T-helper 9 cell (primary cell): ENCODE results near the gene CRYAB.
"Not testable (repeated sequence)": the region's sequence is repeated elsewhere in the genome, so short reads cannot be mapped to it uniquely, and the experiment has no call there.

ENCODE experiments used
- DNase-seq: peaks from one replicate; pipeline ENCODE4 v3.0.0-alpha.2; 2020

The CRYAB gene

DNA sequence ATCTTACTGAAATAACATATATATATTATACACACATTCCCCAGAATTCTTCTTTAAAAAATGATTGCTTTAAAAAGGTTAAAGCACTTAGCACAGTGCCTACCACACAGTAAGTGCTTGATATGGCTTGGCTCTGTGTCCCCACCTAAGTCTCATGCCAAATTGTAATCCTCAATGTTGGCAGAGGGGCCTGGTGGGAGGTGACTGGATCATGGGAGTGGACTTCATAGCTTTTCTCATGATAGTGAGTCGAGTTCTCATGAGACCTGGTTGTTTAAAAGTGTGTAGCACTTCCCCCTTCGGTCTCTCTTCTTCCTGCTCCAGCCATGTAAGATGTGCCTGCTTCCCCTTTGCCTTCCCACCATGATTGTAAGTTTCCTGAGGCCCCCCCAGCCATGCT lies 6.2 kb downstream of the CRYAB start:
- no peak for DNase-seq

DNA sequence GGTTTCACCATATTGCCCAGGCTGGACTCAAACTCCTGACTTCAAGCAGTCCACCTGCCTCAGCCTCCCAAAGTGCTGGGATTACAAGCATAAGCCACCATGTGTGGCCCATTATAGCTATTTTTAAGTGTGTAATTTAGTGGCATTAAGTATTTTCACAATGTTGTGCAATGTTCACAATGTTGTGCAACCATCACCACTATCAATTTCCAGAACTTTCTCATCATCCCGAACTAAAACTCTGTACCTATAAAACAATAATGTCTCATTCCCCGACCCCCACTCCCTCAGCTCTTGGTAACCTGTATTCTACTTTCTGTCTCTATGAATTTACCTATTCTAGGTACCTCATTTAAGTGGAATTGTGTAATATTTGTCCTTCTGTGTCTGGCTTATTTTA lies 24.7 kb downstream of the CRYAB start:
- no peak for DNase-seq

DNA sequence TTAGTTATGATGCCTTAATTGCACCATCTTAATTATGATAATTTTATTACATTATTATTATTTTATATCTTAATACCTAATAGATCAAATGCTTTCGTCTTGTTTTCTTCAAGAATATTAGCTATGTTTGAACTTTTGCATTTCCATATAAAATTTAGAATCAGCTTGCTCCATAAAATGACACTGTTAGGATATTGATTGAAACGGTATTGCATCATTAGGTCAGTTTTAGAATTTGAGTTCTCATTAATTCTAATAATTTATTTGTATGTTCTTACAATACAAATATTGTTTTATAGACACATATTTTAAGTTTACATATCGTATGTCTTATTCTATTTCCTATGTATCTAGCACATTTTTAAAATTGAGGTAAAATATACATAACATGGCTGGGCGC lies 25.5 kb downstream of the CRYAB start:
- DNase-seq, result no peak

DNA sequence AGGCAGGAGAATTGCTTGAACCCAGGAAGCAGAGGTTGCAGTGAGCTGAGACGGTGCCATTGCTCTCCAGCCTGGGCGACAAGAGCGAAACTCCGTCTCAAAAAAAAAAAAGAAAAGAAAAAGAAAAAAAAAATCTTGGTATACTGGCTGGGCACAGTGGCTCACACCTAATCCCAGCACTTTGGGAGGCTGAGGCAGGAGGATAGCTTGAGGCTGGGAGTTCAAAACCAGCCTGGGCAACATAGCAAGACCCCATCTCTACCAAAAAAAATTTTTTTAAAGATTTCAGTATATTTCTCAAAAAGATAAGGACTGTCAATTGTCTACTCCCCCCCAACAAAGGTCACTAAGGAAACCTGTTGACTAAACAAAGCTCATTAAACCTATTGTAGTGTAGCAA lies 26.5 kb downstream of the CRYAB start:
- not testable (repeated sequence) for DNase-seq

DNA sequence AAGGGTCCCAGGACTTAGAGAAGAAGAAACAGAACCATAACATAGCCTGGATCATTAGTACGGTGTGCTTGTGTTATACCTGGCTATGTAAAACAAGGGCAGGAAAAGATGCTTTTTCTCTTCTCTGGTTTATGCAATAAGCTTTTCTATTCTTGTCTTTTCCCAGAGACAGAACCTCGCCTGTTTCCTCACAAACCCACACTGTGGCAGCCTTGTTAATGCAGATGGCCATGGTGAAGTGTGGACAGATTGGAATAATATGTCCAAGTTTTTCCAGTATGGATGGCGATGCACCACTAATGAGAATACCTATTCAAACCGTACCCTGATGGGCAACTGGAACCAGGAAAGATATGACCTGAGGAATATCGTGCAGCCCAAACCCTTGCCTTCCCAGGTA lies 29.4 kb downstream of the CRYAB start:
- DNase-seq, result no peak

DNA sequence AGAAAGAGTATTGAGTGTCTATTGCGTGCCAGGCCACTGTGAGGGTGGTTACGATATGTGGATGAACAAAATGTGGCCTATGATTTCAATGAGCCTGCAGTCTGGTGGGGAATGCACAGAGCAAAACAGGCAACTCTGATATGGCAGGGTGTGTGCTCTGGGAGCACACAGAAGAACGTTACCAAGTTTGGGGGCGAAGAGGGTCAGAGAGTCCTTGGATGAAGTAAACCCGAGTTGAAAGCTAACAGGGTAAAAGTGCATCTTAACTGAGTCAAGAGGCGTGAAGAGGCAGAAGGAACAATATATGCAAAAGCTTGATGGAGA lies 32.0 kb downstream of the CRYAB start:
- DNase-seq, result no peak

DNA sequence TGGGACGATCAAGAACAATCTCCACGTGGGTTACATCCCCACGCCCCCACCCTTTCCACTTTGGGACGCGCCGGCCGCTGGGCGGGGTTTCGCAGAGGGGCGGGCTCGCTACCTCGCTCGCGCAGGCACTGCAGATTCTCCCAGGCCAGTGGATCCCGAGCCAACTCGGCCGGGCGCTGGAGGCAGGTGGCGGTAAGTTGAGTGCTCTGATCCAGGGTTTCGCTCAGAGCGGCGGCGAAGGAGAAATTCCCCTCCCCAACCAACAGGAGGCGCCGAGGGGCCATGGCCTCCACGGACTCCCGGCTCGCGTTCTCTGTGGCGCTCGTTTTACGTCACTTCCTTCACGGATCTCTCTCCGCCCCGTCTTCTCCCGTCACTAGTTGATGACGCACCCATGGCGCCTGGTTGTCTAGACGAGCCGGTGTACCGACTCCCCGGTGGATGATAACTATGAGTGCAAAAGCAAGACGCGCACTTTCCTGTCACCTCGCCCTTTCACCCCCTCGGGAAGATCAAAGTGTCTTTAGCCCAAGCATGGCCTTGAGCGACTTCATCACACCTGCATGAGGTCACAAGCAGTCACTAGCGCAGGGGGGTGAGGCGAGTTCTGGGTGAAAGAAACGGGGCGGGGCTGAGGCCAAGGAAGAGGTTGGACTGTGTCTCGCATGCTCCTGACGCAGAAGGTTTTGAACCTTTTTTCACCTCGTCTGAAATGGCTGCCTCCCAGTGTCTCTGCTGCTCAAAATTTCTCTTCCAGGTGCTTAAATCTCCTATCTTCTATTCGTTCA lies 32.5 kb downstream of the CRYAB start, which contains the start of the genes CFAP68 and FDXACB1:
Gene CFAP68, plus strand, starts transcription at position 693 of the 788 bp plus-strand sequence. Its CDS starts 20 bp downstream, at position 713.
Gene FDXACB1, minus strand, starts transcription at position 317 of the 788 bp plus-strand sequence. Its CDS starts 33 bp downstream, at position 284.
- DNase-seq, result peak; percentile 93

DNA sequence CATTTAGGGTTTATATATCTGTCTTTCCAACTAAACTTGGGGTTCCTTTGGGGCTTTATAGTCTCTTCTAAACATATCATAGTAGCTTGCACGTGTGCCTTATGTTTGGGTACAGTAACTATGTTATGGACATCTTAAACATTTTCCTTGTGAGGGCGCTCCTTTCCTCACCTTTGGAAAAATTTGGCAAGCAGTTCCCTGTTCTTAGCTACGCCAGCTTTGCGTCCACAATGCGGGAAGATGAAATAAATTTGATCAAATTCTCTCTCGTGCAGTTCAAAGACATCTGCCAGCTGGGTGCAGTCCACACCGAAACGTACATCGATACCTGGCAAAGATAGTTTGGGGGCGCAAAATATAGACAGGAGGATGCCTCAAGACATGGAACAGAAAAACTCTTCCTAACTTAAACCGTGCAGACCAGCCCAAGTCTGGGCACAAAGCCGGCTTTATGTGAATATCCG lies 33.2 kb downstream of the CRYAB start:
- no peak for DNase-seq

DNA sequence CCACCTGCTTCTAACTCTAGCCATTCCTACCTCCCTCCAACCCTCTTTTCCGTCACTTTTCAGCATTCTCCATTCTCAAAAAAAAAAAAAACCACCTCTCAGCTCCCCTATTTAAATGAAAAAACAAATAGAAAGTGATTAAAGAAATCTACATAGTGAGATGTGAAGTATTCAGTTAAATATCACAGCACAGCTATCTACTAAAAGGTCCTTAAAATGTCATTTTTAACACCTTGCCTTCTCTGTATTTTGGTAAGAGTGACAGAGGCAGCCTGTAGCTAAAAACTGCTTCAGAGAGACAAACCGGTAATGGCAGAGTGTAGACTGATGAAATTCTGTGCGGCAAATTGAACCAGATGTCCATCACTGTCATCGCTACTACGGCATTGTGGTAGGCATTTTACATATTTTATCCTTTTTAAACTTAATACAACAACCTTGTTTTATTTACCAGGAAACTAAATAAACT lies 39.8 kb downstream of the CRYAB start:
- DNase-seq, result no peak

DNA sequence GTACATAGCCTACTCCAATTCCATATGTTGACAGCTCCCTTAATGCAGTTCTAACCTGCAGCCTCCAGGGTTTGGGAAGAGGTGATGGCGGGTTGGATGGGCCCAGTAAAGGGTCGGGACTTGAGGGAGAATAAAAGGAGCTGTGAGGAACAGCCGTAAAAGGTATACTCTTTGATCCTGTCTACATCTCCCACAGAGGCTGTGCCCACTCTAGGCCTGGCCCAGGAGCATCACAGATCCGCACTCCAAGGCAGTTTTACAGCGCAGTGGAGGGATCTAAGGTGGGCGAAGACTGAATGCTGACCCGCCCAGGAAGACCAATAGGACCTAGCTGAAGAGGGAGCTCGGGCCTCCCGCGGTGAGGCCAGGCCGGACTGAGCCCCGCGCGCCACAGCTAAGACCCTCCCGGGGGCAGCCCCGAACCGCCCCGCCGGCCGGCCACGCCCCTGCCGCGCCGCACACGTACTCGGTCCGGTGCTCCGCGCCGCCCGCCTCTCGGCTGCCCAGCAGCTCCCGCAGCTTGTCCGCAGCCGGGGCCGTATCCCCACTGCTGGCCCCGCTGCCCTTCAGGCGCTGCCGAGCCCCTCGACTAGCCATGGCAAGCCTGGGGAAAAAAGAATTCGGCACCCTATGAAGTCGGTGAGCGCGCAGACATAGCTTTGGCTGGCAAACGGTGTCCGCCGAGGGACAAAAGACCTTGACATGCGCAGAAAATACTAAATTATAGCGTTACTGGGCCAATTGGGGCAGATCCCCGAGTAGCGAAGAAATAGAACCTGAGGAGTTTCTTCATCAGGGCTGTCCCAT lies 40.5 kb downstream of the CRYAB start, which contains the start of gene ALG9:
Gene ALG9, minus strand, starts transcription at position 696 of the 807 bp plus-strand sequence. Its CDS starts 99 bp downstream, at position 597.
- peak; percentile 92 for DNase-seq

DNA sequence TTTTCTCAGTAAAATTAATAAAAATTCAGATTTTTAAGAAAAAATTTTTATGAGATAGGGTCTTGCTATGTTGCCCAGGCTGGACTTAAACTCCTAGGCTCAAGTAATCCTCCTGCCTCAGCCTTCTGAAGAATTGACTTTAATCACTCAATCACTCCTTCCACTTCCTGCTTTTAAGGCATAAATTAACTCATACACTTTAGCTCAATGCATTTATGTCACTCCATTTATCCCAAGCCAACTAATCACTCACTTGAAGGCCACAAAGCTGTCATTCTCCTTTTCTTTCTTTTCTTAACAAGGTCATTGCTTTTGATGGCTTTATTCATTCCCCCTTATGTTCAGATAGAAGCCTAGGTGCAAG lies 41.1 kb downstream of the CRYAB start:
- DNase-seq, result no peak

DNA sequence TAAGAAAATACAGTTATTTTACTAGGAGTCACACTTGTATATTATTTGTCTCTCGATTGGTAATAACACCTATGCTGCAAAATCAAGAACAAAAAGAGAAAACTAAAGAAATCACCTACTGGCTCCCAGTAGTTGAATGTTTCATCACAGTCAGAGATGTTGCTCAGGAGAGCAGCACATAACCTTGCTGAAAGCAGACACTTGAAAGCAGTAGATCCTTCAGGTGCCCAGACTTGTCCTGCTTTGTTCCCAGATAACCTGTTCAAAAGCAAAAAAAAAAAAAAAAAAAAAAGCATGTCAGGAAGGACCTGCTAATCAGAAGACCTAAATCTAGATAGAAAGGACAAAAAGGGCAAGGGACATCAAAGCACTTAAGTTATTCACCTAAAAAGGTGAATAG lies 41.5 kb downstream of the CRYAB start:
- no peak for DNase-seq

DNA sequence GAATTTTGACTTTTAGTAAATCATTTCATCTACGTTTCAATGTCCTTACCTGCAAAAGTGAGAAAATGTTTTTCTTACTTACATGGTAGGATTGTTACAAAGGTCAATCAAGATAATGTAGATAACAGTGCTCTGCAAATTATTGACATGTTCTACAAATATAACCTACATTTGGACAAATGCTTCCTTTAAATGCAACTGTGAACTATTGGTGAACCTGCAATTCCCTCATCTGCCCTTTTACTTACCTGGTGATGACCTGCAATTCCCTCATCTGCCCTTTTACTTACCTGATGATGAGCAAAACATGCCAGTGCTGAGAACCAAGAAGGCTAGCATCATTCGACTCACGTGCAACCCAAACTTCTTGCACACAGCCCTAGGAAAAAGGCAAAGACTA lies 51.3 kb downstream of the CRYAB start:
- DNase-seq, result no peak
